GM12874 (cell line): Measurements from ENCODE around the gene SLC1A2.

Experiments
- CTCF ChIP-seq: IDR thresholded peaks from 2 replicates; pipeline ENCODE4 v1.5.1; 2011; ENCODE audit warnings: low read depth, mild to moderate bottlenecking, control low read depth, low read length, moderate library complexity; ENCODE audit not compliant: insufficient read depth

The SLC1A2 gene

GRCh38 chr11:35303596-35304385, 115.6 kb downstream of the SLC1A2 start:
- TF ChIP-seq CTCF: no peak

GRCh38 chr11:35302398-35302797, 117.0 kb downstream of the SLC1A2 start:
- no peak for TF ChIP-seq CTCF

GRCh38 chr11:35298369-35298768, 121.0 kb downstream of the SLC1A2 start:
- TF ChIP-seq CTCF: no peak

- no peak for TF ChIP-seq CTCF
These were observed 123.6 kb downstream of the SLC1A2 start for GRCh38 chr11:35295751-35296150.

GRCh38 chr11:35293699-35294098, 125.7 kb downstream of the SLC1A2 start:
- no peak for TF ChIP-seq CTCF

GRCh38 chr11:35293035-35293434, 126.3 kb downstream of the SLC1A2 start:
- TF ChIP-seq CTCF: no peak

- TF ChIP-seq CTCF: no peak
These were observed 127.1 kb downstream of the SLC1A2 start for GRCh38 chr11:35292279-35292678.

GRCh38 chr11:35290876-35291275, 128.5 kb downstream of the SLC1A2 start:
- TF ChIP-seq CTCF: no peak
